Loucy (cell line): Measurements from ENCODE around the gene GSTT4.

ENCODE experiments used
- CTCF ChIP-seq: fragments of 200-600 bp; sonication (generic); conservative IDR thresholded peaks from 2 replicates; pipeline ENCODE4 v1.5.1; 2014; ENCODE audit warnings: mild to moderate bottlenecking, antibody characterized with exemption, low read length
- EZH2phosphoT487 ChIP-seq: fragments of 200-600 bp; IDR thresholded peaks from 2 replicates; pipeline ENCODE4 v1.6.1; 2018; ENCODE audit warnings: antibody characterized with exemption, mild to moderate bottlenecking, moderate library complexity, borderline replicate concordance

- no peak for TF ChIP-seq CTCF
- TF ChIP-seq EZH2phosphoT487 = no peak
These were observed 22.7 kb upstream of the GSTT4 start for GRCh38 chr22:24027991-24028390.
